ENCODE data around the gene UNC93A. TPM values are rescaled to one million over a fixed set of nuclear protein-coding genes. Genes with fewer than 3 reads are reported as not detected.

The UNC93A gene
- total and polyA plus RNA-seq, 9 of the 15 experiments (the other 6 are each of a cell fraction or from before 2014, with no cell fraction given), result not detected

DNA sequence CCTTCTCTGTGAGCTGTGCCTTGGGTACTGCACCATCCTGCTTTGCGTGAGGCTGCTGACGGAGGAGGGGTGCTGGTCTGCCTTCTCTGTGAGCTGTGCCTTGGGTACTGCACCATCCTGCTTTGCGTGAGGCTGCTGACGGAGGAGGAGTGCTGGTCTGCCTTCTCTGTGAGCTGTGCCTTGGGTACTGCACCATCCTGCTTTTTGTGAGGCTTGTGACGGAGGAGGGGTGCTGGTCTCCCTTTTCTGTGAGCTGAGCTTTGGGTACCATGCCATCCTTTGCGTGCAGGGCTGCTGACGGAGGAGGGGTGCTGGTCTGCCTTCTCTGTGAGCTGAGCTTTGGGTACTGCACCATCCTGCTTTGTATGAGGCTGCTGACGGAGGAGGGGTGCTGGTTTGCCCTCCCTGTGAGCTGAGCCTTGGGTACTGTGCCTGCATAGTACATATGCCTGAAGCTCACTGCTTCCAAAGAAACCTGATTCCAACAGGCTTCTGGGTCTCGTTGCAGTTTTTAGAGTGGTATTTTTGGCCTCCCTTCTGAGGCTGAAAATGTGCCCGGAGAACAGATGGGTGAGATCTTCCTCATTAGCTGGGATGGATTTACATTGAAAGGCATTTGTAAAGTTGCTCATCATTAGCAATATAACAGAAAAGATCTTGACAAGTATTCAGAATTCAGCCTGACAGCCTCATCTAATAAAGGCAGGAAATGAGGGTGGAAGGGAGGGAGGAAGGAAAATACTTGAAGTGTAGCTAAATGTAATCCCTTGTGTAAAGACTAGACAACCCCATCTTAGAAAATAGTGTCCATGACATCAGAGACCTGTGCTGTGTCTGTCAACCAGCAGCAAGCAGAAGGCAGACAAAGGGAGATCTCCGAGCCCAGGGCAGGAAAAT is 46.8 kb upstream of the UNC93A start (continued):
- TF ChIP-seq RUNX1 (IDR thresholded peaks at IDR 0.05; ENCODE audit: low read depth), result no peak

DNA sequence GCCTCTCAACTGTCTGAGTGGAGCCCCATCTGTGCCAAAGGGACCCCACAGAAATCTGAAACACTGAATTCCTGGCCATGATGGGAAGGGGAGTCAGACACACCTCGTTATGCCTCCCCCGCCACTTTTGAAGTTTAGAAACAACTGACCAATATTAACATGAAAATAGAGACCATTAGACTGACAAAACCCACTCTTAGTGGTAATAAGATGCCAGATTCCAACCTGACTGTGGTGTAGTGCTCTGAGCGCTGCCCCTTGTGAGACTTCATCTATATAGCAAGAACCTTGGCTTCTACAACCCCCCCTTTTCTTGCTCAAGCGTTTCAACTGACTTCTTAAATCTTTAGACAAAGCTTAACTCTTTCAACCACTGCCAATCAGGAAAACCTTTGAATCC is 46.1 kb upstream of the UNC93A start:
- in situ Hi-C loops (cut with MboI) (no loop called here), intact Hi-C loops (cut with micrococcal nuclease) (no loop called here)
- no peak overlapping the region for H2AFZ ChIP-seq (ENCODE audit: low read depth, low read length)
- BruUV-seq (replicated peaks), result no TSS peak
- H3K9me1 ChIP-seq (ENCODE audit: control insufficient read depth, insufficient read depth, low read length), result no peaks in the 10 kb centered on the region
- ChIA-PET POLR2A (interaction anchor here (0.6 kb wide), 1 partner anchor 1581 kb away, joined by 3 read pairs; no protein-coding TSS in a partner anchor), CTCF (ENCODE audit: low intra/inter-chr PET ratio) (no interaction called here)
- H3K79me2 ChIP-seq (ENCODE audit: control insufficient read depth, insufficient read depth, low read length), result no peaks in the 10 kb centered on the region
- WGBS (ENCODE audit: insufficient coverage, low coverage, missing lambda C conversion rate), result 5% methylated on average over 4 of the region's 4 CpGs
- ATAC-seq (no peak), DNase-seq (ENCODE audit: extremely low read depth in 1 of 4, low spot score in 3 of 4) (no peak), FAIRE-seq (no peak)
- no peaks in the 10 kb centered on the region for H3K9me3 ChIP-seq (replicated peaks; ENCODE audit: control insufficient read depth, insufficient read depth, low read depth, low read length)
- H3K9ac ChIP-seq (ENCODE audit: insufficient read depth in 1 of 2, low read depth in 2 of 2, low read length in 2 of 2), result no peak overlapping the region
- no peak overlapping the region for H3K4me3 ChIP-seq
- no peaks in the 10 kb centered on the region for H3K36me3 ChIP-seq (ENCODE audit: control insufficient read depth, insufficient read depth, low read length)
- peaks cover 16 to 53% of the 10 kb centered on the region in 2 experiments for H3K27me3 ChIP-seq (ENCODE audit: control insufficient read depth in 2 of 2, insufficient read depth in 2 of 2, low read length in 2 of 2)
- no peak overlapping the region for H3K27ac ChIP-seq (ENCODE audit: extremely low read depth, low read depth, low read length)
- peaks cover 0 to 8% of the 10 kb centered on the region in 2 experiments; a peak in 3 of 5 replicates for H3K4me1 ChIP-seq (replicated peaks in 1 of 2; ENCODE audit: control insufficient read depth in 2 of 2, insufficient read depth in 2 of 2, low read length in 2 of 2)
- no peak overlapping the region for H3K4me2 ChIP-seq (ENCODE audit: insufficient read depth, low read length)
- H4K20me1 ChIP-seq (replicated peaks; ENCODE audit: control insufficient read depth, insufficient read depth, low read length), result no peaks in the 10 kb centered on the region; the same call in 1 of the 2 replicates
- TF ChIP-seq DIDO1 (tag; IDR thresholded peaks at IDR 0.05; ENCODE audit: low read depth), result no peak
- TF ChIP-seq ZBTB7A (IDR thresholded peaks at IDR 0.05; ENCODE audit: borderline replicate concordance, control insufficient read depth, low read depth, low read length), result no peak
- TF ChIP-seq, protein P1, sequence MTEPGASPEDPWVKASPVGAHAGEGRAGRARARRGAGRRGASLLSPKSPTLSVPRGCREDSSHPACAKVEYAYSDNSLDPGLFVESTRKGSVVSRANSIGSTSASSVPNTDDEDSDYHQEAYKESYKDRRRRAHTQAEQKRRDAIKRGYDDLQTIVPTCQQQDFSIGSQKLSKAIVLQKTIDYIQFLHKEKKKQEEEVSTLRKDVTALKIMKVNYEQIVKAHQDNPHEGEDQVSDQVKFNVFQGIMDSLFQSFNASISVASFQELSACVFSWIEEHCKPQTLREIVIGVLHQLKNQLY (CRISPR knock-in tag; conservative IDR thresholded peaks at IDR 0.05), result no peak
- TF ChIP-seq ZNF696 (CRISPR knock-in tag; conservative IDR thresholded peaks at IDR 0.05), result no peak
- TF ChIP-seq, protein P2, sequence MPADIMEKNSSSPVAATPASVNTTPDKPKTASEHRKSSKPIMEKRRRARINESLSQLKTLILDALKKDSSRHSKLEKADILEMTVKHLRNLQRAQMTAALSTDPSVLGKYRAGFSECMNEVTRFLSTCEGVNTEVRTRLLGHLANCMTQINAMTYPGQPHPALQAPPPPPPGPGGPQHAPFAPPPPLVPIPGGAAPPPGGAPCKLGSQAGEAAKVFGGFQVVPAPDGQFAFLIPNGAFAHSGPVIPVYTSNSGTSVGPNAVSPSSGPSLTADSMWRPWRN (IDR thresholded peaks at IDR 0.05; ENCODE audit: low read depth), result no peak
- TF ChIP-seq, protein P3, sequence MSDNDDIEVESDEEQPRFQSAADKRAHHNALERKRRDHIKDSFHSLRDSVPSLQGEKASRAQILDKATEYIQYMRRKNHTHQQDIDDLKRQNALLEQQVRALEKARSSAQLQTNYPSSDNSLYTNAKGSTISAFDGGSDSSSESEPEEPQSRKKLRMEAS (CRISPR knock-in tag; IDR thresholded peaks at IDR 0.05), result no peak
- no peak for TF ChIP-seq TAF1 (IDR thresholded peaks at IDR 0.05; ENCODE audit: control insufficient read depth, extremely low read depth, insufficient read depth, low read length, severe bottlenecking)
- TF ChIP-seq, protein P4, sequence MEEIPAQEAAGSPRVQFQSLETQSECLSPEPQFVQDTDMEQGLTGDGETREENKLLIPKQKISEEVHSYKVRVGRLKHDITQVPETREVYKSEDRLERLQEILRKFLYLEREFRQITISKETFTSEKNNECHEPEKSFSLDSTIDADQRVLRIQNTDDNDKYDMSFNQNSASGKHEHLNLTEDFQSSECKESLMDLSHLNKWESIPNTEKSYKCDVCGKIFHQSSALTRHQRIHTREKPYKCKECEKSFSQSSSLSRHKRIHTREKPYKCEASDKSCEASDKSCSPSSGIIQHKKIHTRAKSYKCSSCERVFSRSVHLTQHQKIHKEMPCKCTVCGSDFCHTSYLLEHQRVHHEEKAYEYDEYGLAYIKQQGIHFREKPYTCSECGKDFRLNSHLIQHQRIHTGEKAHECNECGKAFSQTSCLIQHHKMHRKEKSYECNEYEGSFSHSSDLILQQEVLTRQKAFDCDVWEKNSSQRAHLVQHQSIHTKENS (CRISPR knock-in tag; IDR thresholded peaks at IDR 0.05), result no peak
- TF ChIP-seq, protein P5, sequence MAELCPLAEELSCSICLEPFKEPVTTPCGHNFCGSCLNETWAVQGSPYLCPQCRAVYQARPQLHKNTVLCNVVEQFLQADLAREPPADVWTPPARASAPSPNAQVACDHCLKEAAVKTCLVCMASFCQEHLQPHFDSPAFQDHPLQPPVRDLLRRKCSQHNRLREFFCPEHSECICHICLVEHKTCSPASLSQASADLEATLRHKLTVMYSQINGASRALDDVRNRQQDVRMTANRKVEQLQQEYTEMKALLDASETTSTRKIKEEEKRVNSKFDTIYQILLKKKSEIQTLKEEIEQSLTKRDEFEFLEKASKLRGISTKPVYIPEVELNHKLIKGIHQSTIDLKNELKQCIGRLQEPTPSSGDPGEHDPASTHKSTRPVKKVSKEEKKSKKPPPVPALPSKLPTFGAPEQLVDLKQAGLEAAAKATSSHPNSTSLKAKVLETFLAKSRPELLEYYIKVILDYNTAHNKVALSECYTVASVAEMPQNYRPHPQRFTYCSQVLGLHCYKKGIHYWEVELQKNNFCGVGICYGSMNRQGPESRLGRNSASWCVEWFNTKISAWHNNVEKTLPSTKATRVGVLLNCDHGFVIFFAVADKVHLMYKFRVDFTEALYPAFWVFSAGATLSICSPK (IDR thresholded peaks at IDR 0.05; ENCODE audit: borderline replicate concordance), result no peak
- TF ChIP-seq PHF8 (IDR thresholded peaks at IDR 0.05; ENCODE audit: borderline replicate concordance, low read length), result no peak
- no peak for TF ChIP-seq LEF1 (IDR thresholded peaks at IDR 0.05)
- no peak for TF ChIP-seq LCOR (CRISPR knock-in tag; IDR thresholded peaks at IDR 0.05)
- no peak for TF ChIP-seq RBM17 (IDR thresholded peaks at IDR 0.05; ENCODE audit: borderline replicate concordance, low read depth, low read length)
- TF ChIP-seq HDAC2 (IDR thresholded peaks at IDR 0.05), result no peak
